Erythroblast (primary cell): ENCODE data around the gene LIX1L.

Experiments
- GATA1 ChIP-seq: IDR thresholded peaks from 2 replicates; pipeline ENCODE4 v1.6.1; 2011; ENCODE audit warnings: low read depth, mild to moderate bottlenecking, control low read depth, low read length, moderate library complexity
- POLR2A ChIP-seq: IDR thresholded peaks from 2 replicates; pipeline ENCODE4 v1.6.1; 2011; ENCODE audit warnings: mild to moderate bottlenecking, low read length

- TF ChIP-seq POLR2A (no peak), GATA1 (no peak)
Observed at GRCh38 chr1:145895471-145895870, 62.3 kb downstream of the LIX1L start.
